ENCODE data around the gene LPIN1. TPM values are rescaled to one million over a fixed set of nuclear protein-coding genes. Genes with fewer than 3 reads are reported as not detected.
A peak's percentile ranks its signal among the peaks of the same experiment; 100 is the strongest.

Gene LPIN1
- total and polyA plus RNA-seq, 8 donors: 16.4 to 47.2 (median 20.9) TPM

GRCh38 chr2:11698009-11698922 lies 48.2 kb upstream of the LPIN1 start:
- intact Hi-C loops (cut with DNase I): loop anchor here in 1 of 2 donors (10.0 kb wide), 1 partner anchor 77 kb away; no protein-coding TSS in a partner anchor
- Histone ChIP-seq H3K27me3 (no peaks in the 10 kb centered on the region), H3K4me3 (no peak overlapping the region), H3K36me3 (no peaks in the 10 kb centered on the region), H3K4me1 (peaks cover 0 to 24% of the 10 kb centered on the region in 2 donors), H3K9me3 (no peaks in the 10 kb centered on the region), H3K27ac (peak overlapping the region in 1 of 2 donors; percentile 4)
- ATAC-seq (peak; percentile 68), DNase-seq (peak in 1 of 4 donors; percentile 54)
- TF ChIP-seq CTCF (IDR thresholded peaks at IDR 0.05): no peak

GRCh38 chr2:11699686-11700670 lies 46.5 kb upstream of the LPIN1 start:
- no peak overlapping the region for H3K4me3 ChIP-seq
- intact Hi-C loops (cut with DNase I): loop anchor here in 1 of 2 donors (10.0 kb wide), 1 partner anchor 75 kb away; no protein-coding TSS in a partner anchor
- no peak for TF ChIP-seq CTCF (IDR thresholded peaks at IDR 0.05)
- ATAC-seq: no peak
- no peaks in the 10 kb centered on the region for H3K9me3 ChIP-seq
- H3K36me3 ChIP-seq: no peaks in the 10 kb centered on the region
- no peak for DNase-seq
- no peak overlapping the region for H3K27ac ChIP-seq
- no peaks in the 10 kb centered on the region for H3K27me3 ChIP-seq
- peaks cover 0 to 22% of the 10 kb centered on the region in 2 donors for H3K4me1 ChIP-seq

- ATAC-seq: no peak
- no peaks in the 10 kb centered on the region for H3K9me3 ChIP-seq
- intact Hi-C loops (cut with DNase I): no loop called here
- H3K4me3 ChIP-seq: no peak overlapping the region
- TF ChIP-seq CTCF (IDR thresholded peaks at IDR 0.05): no peak
- no peak overlapping the region for H3K27ac ChIP-seq
- H3K27me3 ChIP-seq: no peaks in the 10 kb centered on the region
- H3K4me1 ChIP-seq: peaks cover 0 to 22% of the 10 kb centered on the region in 2 donors
- H3K36me3 ChIP-seq: no peaks in the 10 kb centered on the region
- no peak for DNase-seq
These were observed 45.2 kb upstream of the LPIN1 start for GRCh38 chr2:11701206-11701605.

- H3K27ac ChIP-seq: peak overlapping the region in 1 of 2 donors; percentile 33
- H3K27me3 ChIP-seq: no peaks in the 10 kb centered on the region
- peaks cover 0 to 21% of the 10 kb centered on the region in 2 donors for H3K4me1 ChIP-seq
- TF ChIP-seq CTCF (IDR thresholded peaks at IDR 0.05): no peak
- intact Hi-C loops (cut with DNase I): no loop called here
- DNase-seq (peak in 1 of 4 donors; percentile 81), ATAC-seq (peak; percentile 45)
- H3K4me3 ChIP-seq: no peak overlapping the region
- no peaks in the 10 kb centered on the region for H3K36me3 ChIP-seq
- no peaks in the 10 kb centered on the region for H3K9me3 ChIP-seq
These were observed 44.6 kb upstream of the LPIN1 start for GRCh38 chr2:11701751-11702301.
